ENCODE data around the gene NDUFA6. TPM values are rescaled to one million over a fixed set of nuclear protein-coding genes. Genes with fewer than 3 reads are reported as not detected.

Gene NDUFA6
- total RNA-seq, 1 donor from 2014 or later = 77.9 TPM

DNA sequence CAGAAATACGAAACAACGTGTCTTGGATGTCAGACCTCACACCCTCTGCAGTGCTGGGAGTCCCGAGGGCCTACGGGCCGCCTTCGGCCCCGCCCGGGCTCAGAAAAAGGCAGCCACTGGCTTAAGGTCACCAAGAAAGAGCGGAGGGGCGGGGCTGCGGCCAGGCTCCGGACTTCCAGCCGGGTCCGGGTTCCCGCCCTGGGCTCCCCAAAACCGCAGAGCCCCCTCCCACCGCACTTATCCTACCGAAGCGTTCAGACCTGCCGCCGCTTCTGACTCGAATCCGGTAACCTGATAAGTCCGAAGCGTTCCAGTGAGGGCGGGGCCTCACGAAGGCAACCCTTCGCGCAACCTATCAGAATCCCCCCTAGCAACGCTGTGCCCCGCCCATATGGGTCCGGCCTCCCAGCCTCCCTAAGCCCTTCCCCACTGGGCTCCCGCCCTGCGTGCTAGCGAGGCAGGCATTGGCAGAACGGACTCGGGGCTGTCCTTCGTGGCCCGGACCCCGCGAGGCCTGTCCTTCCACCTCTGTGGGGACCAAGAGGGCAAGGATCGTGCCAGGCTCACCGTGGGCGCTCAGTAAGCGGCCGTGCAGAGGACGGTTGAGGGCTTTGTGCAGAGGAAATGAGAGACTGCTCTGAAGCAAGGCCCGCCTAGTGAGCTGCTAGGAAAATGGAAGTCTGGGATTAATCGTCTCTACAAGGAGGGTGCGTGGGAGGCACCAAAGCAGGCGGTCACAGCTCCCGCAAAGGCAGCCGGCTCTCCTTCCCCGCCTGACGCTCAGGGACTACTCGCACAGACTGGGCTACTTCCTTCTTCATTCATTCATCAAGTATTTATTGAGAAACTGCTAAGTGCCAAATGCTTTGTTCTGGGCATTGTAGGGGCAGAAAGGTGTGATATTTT lies 19.8 kb downstream of the NDUFA6 start, which contains the start of gene NAGA:
Gene NAGA (minus strand): TSS at position 296 of the 906 bp plus-strand sequence. CDS start 515 bp downstream, outside the sequence.
- DNase-seq (ENCODE audit: low spot score) = peak; percentile 93

DNA sequence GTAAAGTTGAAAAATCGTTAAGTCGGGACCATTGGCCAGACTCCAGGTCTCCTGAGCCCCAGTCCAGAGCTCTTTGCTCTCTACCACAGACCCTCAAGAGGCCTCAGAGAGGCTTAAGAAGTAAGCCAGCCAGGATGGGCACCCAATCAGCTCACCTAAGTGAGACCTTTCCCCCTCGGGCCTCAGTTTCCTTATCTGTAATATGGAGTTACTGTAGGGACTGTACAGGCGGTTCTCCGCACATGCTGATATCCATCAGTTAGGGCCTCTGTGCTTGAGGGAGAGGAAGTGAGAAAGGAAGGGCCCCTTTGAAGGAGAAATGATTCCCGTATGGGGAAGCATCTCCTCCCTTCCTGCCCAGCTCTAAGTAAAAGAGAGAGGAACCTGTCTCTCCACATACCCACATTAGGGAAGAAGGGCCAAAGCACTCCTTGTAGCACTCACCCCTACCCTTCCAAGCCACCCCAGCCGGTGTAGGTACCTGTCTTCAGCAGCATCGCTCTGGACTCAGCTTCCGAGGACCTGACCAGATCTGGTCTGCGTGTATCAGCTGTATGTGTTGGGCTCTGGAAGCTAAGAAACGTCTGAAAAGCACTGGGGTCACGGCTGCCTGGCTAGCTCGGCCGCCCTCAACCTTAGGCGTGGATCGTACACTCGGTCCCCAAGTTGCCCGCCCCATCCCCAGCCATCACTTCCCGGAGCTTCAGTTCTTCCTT lies 20.6 kb downstream of the NDUFA6 start:
- DNase-seq (ENCODE audit: low spot score) = no peak

DNA sequence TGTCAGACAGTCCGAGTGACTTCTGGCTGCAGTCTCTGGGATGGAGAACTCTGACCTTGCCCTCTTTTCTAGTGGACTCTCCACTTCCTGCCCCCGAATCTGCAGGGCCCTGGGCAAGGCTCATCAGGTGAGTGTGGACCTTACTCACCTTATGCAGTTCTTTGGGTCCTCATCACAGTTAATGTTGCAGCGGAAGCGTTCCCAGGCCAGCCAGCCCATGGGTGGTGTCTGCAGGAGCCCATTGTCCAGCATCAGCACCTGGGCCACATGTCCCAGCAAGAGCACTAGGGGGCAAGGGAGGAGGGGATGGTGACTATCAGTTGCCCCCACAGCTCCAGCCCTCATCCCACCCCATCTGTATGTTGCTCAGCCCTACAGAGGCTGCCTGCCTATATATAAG lies 22.3 kb downstream of the NDUFA6 start:
- DNase-seq (ENCODE audit: low spot score) = no peak

DNA sequence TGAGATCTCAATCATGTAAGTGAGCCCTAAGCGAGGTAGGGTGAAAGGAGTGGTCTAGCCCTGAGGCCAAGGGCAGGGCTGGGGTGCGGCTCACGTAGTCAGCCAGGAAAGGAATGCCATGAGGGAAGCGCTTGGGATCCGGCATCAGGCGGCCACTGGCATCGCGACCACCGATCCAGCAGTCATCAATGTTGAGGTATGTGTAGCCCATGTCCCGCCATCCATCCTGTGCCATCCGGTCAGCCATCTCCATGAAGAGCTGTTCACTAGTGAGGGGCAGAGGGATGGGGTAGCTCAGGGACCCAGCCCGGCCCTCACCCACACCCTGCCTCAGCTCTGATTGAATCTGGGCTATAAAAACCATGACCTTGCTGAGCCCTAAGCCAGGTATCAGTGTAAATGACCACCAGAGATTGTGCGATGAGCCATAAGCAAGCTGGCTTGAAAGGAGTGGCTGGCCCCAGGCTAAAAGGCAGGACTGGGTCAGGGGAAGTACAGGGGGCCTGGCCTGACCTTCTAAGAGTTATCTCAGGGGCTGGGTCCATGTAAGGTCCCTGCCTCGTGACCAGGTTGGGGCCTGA lies 22.8 kb downstream of the NDUFA6 start:
- DNase-seq (ENCODE audit: low spot score) = no peak

DNA sequence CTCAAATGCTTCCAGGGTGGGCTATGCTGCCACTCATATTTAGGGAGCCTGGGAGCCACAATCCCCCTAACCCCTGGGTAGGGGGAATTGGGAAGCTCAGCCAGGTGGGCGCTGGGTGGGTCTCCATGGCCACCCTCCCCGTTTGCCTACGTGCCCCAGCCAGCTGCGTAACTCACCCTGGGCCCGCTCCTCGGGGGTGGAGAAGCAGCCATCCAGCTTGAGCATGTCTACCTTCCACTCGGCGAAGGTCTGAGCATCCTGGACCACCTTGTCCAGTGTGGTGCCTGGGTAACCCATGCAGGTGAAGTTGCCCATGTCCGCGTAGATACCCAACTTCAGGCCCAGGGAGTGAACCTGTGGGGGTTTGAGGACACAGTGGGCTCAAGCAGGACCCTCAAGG lies 23.6 kb downstream of the NDUFA6 start:
- no peak for DNase-seq (ENCODE audit: low spot score)

DNA sequence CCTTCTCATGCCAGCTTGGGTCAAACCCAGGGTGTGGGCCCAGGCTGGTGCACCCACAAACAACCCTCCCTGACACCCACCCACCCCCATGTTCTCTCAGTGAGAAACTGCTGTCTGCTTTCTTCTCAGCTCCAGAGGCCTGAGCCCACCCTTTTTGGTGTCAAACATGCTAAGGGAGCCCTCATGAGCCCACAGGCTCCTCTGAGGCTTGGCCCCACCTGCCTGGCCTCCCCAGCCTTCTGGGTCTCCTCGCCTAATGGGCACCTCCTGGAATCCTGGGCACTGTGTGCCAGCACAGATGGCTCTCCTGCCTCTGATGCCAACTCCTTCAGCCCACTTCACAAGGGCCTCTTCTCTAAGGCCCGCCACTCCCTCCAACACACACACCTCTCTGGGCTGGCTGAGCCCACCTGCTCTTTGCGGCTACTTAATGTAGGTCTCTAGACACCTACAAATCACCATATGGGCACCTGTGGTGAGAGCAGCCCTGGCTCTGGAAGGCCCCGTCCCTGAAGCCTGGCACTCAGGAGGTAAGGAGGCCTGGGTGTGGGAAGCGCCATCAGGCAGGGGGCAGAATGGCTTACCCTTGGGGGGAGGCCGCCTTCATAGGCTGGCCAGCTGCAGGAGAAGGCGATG lies 24.3 kb downstream of the NDUFA6 start:
- no peak for DNase-seq (ENCODE audit: low spot score)

DNA sequence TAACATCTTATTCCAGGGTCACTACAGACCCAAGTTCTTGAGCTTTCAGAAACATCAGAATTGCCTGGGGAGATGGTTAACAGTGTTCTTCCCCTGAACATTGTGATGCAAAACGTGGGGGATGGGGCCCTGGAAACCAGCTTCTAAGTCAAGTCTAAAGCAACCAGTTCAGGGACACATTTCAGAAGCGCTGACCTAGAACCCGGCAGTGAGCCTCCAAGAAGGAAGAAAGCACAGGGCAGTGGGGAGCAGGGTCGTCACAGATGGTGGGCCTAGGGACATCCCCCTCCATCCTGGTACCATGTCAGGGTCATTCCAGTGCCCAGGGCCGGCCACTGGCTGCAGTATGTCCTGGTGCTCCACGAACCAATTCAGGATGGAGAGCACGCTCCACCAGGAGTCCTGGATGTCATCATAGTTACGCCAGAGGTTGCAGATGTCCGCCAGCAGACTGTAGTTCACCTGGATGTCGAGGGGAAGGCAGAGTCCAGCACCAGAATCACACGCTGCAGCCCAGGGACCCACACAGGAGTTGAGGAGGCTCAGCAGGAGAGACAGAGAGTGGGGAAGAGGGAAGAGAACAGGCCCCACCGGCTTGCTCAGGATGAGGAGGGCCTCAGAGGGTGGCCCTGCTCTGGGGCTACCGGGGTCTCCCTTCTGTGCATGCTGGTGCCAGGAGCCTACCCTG lies 25.0 kb downstream of the NDUFA6 start:
- no peak for DNase-seq (ENCODE audit: low spot score)

DNA sequence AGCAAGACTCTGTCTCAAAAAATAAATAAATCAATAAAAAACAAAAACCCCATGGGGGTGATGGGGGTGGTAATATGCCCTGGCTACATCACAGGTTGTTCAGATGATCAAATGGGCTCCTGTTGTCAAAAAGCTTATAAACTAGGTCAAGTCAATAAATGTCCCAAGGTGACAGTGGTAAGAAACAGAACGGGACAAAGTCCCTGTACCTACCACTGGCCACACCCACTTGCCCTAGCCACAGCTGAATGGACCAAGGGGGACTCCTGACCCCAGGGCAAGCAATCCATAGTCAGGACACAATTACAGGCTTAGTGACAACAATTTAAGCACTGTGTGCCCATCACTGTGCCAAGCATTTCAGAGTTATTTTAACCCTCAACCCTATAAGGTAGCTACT lies 25.9 kb downstream of the NDUFA6 start:
- peak; percentile 59 for DNase-seq (ENCODE audit: low spot score)

DNA sequence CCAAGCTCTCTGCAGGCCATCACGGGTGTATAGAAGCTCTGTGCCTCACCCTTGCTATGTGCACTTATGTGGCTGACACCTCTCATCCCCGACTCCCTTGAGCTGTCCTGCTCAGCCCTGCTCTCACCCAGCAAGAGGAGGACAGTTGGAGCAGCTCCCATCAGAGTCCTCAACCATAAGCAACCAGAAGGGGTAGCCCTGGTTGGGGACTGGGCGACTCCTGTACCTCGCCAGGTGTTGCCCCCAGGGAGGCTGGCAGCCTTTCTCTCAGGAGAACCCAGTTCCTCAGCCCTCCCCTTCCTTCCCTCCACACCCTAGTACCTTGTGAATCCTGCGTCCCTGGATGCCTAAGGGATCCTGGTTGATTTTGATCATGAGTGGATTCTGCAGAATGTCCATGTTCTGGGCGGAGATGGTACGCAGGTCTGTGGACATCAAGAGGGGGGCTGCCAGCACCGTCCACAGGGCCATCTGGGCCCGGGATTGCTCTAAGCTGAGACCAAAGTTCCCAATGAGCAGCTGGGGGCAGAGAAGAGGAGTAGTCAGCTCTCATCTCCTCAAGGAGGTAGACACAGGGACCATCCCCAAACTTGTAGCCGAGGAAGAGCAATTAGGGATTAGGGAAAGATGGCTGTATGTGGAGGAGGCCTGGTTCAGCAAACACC lies 27.9 kb downstream of the NDUFA6 start:
- no peak for DNase-seq (ENCODE audit: low spot score)

DNA sequence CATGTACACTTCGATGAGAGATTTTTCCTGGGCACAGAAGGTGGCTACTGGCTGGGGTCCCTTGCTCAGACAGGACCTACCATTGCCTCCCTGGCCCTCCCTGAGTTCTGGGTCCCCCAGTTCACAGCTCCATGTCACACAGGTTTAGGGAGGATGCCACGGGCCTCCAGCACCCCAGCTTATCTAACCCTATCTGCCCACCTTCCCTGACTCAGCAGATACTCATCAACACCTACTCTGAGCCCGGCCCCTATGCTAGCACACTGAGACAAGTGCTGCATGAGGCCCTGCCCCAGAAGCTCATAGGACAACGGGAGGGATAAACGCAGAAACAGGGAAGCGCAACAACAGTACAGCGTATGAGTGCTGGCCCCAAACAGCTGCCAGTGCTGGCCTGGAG lies 29.5 kb downstream of the NDUFA6 start:
- no peak for DNase-seq (ENCODE audit: low spot score)

DNA sequence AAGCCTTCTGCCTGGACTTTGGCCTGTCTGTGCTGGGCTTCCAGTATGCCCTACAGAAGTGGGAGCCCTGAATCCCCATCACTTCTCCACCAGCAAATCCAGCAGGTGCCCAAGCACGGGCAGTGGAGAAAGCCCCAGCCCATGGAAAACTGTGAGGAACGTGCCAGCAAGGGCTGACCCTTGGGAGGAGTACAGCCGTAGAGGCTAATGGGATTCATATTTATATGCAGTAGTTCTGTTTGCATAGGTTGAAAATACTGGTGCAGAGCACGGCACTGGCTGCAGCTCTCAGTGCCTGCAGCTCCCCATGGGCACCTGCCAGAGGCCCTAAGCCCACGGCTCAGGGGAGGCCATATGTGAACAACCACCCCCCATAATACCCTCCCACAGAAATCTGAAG lies 30.1 kb downstream of the NDUFA6 start:
- no peak for DNase-seq (ENCODE audit: low spot score)

DNA sequence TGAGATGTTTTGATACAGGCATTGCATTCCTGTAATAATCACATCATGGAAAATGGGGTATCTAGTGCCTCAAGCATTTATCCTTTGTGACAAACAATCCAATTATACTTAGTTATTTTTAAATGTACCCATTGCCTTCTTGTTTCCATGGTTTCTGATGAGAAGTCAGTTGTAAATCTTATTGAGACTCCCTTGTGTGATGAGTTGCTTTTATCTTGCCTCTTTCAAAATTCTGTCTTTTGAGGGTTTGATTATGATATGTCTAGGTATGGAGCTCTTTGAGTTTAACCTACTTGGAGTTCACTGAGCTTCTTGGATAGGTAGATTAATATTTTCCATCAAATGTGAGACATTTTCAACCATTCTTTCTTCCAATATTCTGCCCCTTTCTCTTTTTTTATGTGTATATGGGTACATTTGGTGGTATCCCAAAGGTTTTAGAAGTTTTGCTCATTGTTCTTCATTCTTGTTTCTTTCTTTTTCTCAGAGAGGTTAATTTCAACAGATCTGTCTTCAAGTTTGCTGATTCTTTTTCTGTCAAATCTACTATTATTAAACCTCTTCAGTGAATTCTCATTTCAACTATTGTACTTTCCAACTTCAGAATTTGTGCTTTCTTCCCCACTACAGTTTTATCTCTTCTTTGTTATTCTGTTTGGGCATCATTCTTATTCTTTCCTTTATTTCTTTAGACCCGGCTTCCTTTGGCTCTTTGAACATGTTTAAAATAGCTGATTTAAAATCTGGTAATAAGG lies 33.6 kb downstream of the NDUFA6 start:
- DNase-seq (ENCODE audit: low spot score) = no peak

DNA sequence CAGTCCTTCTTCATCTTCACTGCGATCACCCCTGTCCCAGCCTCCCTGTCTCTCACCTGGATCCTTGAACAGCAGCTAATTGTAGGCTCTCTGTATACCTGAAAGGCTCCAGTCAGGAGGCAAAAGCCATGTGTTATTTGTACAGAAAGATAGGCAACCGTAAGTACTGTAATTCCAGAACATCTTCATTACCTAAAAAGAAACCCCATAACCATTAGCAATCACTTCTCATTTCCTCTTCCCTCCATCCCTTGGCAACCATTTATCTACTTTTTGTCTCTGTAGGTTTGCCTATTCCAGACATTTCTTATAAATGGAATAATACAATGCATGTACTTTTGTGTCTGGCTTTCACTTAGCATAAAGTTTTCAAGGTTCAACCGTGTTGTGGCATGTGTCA lies 37.8 kb downstream of the NDUFA6 start:
- DNase-seq (ENCODE audit: low spot score) = no peak

DNA sequence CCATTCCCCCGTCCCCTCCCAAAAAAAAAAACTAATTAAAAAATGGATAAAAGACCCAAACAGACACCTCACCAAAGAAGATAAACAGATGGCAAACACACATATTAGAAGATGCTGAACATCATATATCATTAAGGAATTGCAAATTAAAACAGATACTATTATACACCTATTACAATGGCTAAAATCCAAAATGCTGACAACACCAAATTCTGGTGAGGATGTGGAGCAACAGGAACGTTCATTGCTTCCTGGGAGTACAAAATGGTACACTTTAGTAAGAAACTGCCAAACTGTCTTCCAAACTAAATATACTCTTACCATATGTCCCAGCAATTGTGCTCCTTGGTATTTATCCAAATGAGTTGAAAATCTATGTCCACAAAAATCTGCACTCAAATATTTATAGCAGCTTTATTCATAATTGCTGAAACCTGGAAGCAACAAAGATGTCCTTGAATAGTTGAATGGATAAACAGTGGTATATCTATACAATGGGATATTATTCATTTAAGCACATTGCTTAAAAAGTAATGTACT lies 39.9 kb downstream of the NDUFA6 start:
- DNase-seq (ENCODE audit: low spot score) = no peak

DNA sequence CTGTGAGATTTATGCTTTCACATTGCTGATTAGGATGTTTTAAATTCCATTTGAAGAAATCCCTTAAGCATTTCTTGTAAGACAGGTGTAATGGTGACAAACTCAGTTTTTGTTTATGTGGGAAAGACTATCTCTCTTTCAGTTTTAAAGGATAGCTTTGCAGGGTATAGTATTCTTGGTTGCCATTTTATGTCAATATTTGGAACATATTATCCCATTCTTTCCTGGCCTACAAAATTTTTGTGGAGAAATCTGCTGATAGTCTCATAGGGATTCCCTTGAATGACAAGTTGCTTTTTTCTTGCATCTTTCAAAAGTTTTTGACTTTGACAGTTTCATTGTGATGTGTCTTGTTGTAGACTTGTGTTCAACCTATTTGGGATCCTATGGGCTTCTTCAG lies 48.8 kb downstream of the NDUFA6 start:
- DNase-seq (ENCODE audit: low spot score) = no peak

DNA sequence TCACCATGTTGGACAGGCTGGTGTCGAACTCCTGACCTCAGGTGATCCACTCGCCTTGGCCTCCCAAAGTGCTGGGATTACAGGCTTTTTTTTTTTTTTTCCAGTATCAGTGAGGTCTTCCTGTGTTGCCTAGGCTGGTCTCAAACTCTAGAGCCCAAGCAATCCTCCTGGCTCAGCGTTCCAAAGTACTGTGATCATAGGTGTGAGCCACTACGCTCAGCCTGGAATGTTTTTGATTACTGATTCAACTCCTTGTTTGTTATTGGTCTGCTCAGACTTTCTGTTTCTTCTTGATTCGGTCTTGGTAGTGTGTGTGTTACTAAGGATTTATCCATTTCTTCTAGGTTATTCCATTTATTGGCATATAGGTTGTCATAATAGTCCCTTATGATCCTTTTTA lies 51.3 kb downstream of the NDUFA6 start:
- no peak for DNase-seq (ENCODE audit: low spot score)
